ENCODE data around the gene PARP11.

GRCh38 chr12:3901116-3901515 lies 27.9 kb upstream of the PARP11 start:
- TF ChIP-seq TARDBP (IDR thresholded peaks at IDR 0.05) (no peak), BHLHE40 (IDR thresholded peaks at IDR 0.05; ENCODE audit: borderline replicate concordance) (no peak), FOXM1 (IDR thresholded peaks at IDR 0.05; ENCODE audit: borderline replicate concordance) (no peak), SUZ12 (IDR thresholded peaks at IDR 0.05) (no peak), PKNOX1 (IDR thresholded peaks at IDR 0.05) (no peak), ARNT (IDR thresholded peaks at IDR 0.05) (no peak)
